CD4-positive, alpha-beta T cell treated with Interleukin-4 for 1 hour (primary cell): ENCODE measurements around the gene ACTC1.

Source experiments
- DNase-seq, 2 donors: peaks; one replicate each; pipeline ENCODE4 v3.0.0-alpha.2; 2020 to 2022

ACTC1 gene

GRCh38 chr15:34755419-34755773 lies 40.0 kb downstream of the ACTC1 start:
- no peak for DNase-seq

- DNase-seq, result no peak
These were observed 40.5 kb downstream of the ACTC1 start, which contains the start of gene GJD2 for GRCh38 chr15:34754674-34755418. GJD2 (minus strand) TSS chr15:34754998; CDS start chr15:34754488, 510 bp downstream.

- no peak for DNase-seq
These were observed 41.2 kb downstream of the ACTC1 start for GRCh38 chr15:34754171-34754601.

GRCh38 chr15:34753236-34753894 lies 42.0 kb downstream of the ACTC1 start:
- no peak for DNase-seq

- DNase-seq, result no peak
These were observed 45.7 kb downstream of the ACTC1 start for GRCh38 chr15:34749691-34750090.
